ENCODE measurements around the gene RINL.

DNA sequence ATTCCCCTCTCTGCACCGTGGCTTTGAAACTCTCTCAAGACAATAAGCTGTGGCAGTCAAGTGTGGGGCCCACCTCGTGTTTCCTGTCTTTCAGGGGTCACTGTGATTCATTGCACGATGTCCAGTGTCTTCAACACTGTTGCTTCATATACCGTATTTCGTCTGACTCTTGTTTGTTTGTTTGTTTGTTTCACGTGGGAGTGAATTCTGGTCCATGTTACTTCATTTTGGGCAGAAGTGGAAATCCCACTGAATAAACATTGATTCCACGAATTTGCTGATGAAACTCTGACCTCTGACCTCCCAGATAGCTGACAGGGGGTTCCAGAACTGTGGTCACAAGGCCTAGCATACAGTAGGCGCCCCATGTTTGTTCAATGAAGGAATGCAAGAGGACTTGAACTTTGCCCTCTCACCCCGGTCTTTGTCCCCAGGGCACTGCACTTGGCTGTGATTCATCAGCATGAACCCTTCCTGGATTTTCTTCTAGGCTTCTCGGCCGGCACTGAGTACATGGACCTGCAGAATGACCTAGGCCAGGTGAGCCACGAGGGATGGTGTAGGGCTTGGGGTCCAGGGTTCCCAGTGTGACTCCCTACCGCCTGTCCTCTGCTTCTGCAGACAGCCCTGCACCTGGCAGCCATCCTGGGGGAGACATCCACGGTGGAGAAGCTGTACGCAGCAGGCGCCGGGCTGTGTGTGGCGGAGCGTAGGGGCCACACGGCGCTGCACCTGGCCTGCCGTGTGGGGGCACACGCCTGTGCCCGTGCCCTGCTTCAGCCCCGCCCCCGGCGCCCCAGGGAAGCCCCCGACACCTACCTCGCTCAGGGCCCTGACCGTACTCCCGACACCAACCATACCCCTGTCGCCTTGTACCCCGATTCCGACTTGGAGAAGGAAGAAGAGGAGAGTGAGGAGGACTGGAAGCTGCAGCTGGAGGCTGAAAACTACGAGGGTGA, 26.8 kb upstream of the RINL start:
- TF ChIP-seq CTCF (IDR thresholded peaks at IDR 0.05) (no peak), POLR2A (IDR thresholded peaks at IDR 0.05) (no peak)
